HG02943 (cell line): ENCODE data around the gene PHACTR1.

Experiments used
- ATAC-seq: cut with Tn5 transposase; IDR thresholded peaks from one replicate; pipeline ENCODE4 v1.9.1; 2021; ENCODE audit warnings: mild to moderate bottlenecking, low read depth, moderate library complexity; ENCODE audit not compliant: unreplicated experiment

PHACTR1 gene

DNA sequence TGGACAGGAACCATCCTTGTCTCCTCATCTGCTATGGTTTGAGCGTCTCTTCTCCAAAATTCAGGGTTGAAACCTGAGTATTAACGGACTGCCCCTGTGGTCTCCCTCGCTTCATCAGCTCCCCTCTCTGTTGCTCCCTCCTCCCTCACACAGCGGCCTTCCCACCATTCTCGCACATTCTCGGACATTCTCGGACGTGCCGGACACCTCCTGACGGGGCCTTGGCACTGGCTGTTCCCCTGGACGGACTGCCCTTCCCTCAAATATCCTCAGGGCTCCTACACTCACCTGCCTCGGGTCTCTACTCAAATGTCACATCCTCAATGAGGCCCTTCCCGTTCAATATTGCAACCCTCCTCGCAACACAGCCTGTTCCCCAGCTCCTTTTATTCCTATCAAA is 496.0 kb downstream of the PHACTR1 start:
- no peak for ATAC-seq

- no peak for ATAC-seq
Observed at GRCh38 chr6:13215390-13215789, 498.8 kb downstream of the PHACTR1 start.

DNA sequence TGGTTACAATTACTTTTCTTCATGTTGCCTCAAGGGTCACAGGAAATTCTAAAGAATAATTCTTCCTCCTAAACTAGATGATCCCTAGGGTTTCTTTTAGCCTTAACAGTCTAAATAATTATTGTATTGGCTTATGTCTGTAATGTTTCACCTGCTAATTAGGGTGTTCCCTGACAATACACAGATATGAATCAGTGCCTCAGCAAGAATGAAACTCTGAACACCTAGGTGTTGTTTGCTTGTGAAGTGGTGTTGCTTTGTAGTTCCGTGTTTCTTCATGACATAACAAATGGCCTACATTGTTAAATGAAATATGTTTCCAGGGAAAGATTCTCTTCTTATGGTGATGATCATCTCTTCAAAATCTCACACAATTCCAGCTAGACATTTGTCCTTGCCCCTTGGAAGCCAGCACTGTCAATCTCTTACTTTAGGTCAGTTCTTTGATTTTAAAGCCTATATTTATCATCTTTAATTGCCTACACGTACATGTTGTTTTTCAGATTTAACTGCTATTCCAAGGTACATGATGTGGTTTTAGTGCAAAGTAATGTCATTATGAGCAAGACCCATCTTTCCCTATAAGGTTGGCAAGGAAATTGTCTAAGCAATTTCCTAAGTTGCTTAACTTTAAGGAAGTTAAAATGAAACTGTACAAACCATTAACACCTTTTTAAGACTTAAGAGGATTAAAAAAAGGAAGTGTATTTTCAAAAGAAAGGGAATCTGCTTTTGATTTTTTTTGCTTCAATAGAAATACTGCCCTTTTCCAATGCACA is 499.9 kb downstream of the PHACTR1 start:
- ATAC-seq: no peak

DNA sequence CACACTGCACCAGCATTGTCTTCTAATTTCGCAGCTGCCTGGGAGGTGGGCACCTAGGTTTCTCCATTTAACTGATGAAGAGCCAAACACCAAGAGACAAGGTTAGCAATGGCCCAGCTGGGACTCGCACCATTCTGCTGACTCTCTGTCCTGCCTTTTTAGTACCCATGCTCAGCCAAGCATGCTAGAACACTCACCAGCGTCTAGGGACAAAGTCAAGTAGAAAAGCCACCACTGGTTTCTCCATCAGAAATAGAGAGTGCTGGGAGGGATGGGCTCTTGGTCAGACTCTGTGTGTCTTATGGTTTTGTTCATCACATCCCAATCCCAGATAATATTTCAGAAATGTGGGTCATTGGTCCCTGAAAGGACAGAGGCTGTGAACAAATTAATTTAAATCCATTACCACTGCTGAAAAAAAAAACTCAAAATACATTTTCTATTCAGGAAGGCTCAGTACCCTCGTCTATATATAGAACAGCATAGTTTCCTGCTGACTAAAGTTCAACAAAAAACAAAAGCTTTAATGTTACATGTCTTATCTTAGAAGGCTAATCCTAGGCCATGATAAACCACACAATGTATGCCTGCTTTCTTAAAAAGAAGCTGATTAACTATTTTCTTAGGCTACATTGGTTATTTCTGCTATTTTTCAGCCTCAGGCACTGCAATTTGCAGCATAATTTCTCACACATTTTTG is 500.8 kb downstream of the PHACTR1 start:
- ATAC-seq: no peak

DNA sequence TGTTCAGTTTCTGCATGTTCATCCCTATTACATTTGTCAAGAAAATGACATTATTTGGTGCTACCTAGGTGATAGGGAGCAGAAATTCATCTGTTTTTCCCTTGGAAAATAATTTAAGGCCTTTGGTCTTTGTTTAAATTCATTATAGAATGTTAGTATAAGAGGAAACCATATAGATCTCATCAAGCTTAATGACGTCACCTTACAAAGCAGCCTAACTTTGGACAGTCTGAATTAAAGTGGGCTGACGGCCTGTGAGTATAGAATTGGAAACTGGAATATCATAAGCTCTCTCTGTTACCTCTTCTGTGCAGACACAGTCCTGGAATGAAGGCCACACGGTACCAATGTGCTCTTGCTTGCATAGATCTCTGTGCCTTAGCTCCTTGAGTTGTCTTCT is 503.7 kb downstream of the PHACTR1 start:
- no peak for ATAC-seq

GRCh38 chr6:13222048-13222447 is 505.5 kb downstream of the PHACTR1 start:
- ATAC-seq: no peak

- no peak for ATAC-seq
Observed at GRCh38 chr6:13226071-13226470, 509.5 kb downstream of the PHACTR1 start.

- no peak for ATAC-seq
Observed at GRCh38 chr6:13228264-13229204, 512.0 kb downstream of the PHACTR1 start.

DNA sequence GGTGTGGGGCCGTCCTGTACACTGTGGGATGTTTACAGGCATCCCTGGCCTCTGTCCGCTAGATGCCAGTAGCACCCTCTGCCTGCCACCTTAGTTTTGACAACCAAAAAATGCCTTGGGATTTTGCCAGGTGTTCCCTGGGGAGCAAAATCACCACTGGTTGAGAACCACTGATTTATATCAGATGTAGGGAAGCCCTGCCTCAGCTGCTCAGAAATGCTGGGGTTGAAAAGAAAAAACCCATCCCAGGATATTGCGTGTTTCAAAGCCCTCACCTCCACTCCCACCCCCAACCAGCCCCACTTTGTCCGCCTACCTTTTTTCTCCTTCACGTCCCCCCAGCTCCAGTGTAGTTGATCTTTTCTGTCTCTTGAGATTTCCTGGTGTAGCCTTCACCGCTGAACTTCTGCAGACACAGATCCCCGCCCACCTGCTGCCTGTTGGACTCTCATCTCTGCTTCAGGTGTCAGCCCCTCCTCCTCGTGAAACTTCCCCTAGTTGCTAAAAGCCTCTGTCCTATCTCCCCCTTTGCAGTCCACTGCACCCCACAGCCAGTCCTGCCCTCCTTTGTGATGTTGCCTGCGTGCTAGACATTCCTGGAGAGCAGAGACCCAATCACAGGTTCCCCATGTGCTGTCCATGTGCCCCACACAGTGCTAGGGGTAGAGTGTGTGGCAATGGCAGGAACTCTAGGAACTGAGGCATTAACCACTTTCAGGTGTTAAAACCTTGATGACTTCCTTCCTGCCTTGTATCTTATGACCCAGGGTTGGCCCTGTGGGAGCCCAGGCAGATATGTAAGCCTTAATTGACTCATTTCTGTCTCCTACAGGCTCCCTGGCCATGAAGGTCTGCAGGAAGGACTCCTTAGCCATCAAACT is 512.9 kb downstream of the PHACTR1 start:
- ATAC-seq: peak; percentile 78

DNA sequence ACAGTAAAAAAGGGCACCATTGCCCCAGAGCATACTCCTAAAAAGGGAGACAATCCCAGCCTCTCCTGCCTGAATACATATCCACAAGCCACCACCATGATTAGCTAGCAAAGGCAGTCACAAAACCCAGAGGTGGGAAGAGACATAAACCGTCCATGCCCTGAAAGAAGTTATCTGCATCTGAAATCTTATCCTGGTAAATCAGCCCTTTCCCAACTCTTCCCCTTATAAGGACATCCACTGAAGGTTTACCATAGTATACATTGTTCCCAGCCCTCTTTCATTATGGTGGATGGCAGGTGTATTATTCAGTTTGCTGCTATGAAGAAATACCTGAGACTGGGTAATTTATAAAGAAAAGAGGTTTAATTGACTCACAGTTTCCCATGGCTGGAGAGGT is 516.5 kb downstream of the PHACTR1 start:
- ATAC-seq: no peak

DNA sequence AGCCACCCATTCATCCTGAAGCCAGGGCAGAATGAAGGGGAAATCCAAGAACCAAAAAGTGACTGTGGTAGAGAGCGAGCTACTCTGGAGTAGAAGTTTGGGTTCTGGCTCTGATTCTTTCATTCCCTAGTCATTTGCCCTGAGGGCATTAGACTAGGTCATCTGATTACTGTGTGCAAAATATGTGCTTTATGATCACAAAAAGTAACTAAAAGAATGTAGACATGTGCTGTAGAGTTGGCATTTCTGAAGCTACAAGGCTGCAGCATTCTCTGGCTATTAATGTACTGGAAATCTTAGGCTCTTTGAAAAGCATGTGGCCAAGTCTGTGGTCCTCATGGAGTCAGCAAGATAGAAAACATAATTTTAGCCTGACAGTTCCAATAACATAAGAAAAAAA is 517.6 kb downstream of the PHACTR1 start:
- ATAC-seq: no peak

DNA sequence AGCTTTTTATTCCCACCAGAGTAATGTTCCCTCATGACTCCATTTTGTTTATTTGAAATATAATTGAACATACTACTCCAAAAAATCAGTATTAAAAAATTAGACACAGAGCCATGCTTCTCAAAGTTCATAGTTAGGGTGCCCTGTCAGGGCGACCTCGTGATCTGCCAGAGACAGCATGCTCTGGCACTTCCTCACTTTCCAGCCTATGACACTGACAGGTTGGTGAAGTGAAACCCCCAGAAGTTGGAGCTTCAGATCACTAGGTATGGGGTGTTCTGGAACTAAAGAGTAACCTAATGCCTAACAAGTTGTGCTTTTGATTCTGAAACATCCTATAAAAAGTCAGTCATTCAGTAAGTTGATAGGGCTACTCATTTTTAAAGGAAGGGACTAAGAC is 518.8 kb downstream of the PHACTR1 start:
- ATAC-seq: no peak

- ATAC-seq: no peak
Observed at GRCh38 chr6:13237318-13237717, 520.8 kb downstream of the PHACTR1 start.

DNA sequence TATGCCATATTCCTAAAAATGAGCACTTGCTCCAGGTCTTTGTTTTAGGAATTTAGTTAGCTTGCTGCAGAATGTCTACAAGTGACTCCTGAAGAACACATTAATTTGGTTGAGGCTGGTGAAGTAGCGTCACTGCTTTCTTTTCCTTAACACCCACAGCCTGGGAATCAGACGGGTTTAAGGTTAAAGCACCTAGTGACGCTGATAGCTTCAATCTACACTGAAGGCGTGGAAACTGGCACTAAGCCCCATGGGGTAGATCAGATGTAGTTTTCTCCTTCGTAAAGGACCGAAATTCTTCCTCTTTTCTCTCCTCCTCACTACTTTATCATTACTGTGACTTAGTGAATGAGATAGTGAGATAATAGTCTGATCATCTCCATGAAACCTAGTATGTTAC is 521.5 kb downstream of the PHACTR1 start:
- no peak for ATAC-seq

DNA sequence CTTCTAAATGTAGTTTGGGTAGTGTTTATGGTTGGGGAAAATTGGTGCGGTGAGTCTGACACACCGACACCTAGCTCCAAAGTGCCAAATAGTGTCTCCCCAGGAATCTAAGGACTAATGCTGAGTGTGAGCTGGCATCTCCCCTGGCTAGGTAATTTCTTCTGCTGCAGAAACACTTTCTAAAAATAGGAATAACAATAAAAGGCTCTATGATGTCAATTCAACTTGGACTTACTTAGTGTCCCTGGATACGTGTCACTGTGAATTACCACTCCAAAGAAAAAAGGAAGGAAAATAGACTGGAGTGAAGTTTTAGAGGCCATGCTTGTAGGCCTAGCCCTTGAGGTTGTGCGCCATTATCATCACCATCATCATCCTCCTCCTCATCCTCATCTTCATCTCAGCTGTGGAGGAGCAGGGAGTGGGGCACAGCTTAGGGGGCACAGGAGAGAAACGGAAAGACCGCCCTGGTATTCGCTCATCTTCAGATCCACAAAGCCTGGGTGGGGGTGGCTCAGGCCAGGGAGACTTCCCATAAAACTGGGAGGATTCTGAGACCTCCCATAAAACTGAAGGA is 522.2 kb downstream of the PHACTR1 start:
- no peak for ATAC-seq

DNA sequence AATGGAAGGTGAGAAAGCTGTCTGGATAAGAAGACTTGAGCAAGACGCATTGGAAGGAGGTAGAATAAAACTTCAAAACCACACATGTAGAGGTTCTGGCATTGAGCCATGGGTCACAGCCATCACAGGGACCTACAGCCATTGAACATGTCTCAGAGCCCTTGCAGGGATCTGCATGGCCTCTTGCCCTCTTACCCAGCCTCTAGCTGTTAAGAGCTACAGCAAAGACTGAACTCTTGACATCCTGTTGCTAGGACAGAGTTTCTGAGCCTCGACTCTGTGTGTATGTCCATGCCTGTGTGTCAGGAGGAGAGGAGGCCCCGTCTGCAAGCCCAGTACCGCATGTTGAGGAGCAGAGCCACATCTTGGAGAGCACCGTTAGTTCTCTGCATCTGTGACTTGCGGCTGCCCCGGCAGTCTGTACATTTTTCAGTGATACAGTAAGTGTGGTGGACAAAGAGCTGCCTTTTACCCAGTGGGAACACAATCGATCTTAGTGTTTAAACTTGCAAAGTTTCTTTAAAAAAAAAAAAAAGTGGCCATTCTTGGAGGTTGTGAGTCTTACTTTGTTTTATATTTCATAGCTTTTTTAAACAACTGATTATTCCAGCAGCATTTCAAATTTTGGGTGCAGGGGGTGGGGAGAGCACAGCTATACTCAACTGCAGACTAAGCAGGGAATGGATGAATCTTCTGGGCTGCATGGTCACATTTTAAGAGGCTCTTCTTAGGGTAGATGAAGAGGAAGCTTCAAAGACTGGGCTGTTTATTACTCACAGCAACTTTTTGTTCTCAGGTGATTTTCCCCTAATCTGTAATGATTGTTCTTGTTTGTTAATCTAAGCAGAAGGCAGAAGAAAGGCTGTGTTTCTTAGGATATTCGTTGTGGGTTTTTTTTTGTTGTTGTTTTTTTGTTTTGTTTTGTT is 523.2 kb downstream of the PHACTR1 start:
- ATAC-seq: no peak

DNA sequence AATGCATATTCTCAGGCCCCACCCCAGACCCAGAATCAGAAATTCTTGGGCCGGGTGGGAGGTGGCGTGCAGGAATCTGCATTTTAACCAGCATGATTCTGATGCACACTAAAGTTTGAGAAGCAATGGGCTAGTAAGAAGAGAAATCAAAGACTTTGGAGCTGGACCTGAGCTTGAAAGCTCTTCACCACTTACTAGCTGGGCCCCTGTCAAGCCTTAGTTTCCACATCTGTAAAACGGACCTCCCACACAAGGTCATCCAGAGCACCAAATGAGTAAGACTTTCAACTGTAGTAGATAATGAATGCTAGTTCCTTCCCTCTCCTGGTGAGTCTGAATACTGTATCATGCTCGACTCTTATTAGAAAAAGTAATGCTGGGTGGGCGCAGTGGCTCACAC is 524.8 kb downstream of the PHACTR1 start:
- no peak for ATAC-seq

DNA sequence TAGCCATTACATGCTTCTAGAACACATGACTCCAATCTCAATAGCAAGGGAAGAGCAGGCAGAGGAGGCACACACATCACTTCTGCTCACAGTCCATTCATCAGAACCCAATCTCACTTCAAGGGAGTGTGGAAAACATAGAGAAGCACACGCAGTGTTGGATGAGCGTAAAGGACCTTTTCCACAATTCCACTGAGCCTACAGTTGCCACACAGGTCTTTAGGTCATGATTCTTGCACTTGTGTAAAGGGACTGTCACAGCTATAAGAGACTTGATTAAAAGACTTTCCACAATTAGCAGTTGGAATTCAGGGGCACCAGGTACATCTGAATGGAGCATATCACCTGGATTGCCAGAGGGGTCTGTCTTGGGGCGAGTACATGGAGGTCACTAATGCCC is 525.6 kb downstream of the PHACTR1 start:
- no peak for ATAC-seq

GRCh38 chr6:13242590-13242989 is 526.0 kb downstream of the PHACTR1 start:
- ATAC-seq: no peak
